NCI-H69 (cell line): Measurements from ENCODE around the gene METTL25.

Experiments
- DNase-seq: peaks from one replicate; lab custom pipeline; 2025; lab: John Stamatoyannopoulos, UW

The METTL25 gene

DNA sequence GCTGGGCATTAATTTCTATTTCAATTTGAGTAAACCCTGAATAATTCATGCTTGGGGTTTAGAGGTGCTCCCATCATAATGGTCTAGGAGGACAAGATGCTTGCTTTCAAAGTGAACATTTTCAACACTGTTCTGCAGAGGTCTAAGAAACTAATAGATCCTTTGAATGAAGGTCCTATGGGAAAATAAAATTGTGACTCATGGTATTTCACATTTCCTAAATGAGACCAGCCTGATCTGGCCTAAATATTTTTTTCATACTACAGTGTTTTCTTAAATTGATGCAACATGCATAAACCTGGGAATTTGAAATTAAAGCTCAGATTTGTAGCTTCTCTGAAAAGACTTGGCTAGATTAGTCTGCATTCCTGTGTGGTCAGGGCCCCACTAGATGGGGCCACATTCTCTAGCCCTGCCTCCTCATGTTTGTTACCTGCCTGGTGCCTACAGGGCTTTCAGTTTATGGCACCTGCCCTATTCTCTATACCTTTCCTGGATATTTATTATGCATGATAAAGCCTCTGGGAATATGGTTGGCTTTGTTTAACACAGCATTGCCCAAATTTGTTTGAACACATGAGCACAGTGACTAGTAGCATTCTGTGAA lies 112.7 kb downstream of the METTL25 start:
- DNase-seq = peak; percentile 9

DNA sequence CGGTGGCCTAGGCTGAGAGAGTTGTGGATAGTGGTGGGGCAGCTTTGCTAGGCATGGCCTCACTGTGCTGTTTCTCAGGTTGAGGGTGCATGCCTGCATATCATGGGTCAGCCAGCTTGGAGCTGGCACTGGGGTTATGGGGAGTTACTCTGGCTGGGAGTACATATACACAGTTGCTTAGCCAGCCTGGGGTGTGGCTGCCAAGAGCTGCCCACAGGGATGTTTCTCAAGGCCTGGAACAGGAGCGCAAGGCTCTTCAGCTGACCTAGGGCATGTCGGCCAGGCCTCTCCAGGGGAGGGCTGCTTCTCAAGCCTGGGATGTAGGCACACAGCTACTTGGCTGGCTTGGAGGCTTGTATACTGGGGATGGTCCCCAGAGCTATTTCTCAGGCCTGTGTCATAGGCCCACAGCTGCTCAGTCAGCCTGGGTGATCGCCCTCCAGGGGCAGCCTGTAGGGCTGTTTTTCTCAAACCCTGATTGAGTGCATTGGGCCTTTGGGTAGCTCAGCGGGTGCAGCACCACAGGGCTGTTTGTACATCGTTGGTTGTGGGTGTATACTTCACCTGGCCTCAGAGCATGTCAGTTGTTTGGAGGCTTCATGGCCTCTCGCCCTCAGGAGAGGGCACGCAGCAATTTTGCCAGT lies 114.9 kb downstream of the METTL25 start:
- peak; percentile 38 for DNase-seq

DNA sequence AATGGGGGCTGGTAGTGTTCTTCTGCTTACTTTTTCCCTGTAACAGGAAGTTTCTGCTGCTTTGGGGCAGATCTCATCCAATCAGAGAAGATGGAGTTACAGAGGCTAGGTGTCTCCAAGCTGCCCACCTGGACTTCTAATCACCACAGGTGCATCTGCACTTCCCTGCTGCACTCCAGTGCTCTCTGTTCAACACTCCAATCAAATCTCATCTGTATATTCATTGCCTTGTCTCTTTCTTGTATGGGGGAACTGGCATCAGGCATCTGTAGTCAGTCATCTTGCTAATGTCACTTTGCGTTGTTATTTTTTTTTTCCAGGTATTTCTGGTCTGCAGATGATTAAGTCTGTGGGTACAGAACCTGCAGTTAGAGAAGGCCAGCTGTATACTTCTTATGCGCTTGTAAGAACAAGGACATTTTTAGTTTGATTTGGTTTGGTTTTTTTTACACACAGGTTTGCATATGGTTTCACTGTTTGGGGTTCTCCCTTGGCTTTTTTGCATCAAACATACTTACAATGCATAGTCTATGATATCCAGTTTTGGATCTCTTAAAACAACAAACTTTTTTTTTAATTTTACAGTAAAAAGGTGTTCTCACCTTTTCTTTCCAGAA lies 116.0 kb downstream of the METTL25 start:
- no peak for DNase-seq

DNA sequence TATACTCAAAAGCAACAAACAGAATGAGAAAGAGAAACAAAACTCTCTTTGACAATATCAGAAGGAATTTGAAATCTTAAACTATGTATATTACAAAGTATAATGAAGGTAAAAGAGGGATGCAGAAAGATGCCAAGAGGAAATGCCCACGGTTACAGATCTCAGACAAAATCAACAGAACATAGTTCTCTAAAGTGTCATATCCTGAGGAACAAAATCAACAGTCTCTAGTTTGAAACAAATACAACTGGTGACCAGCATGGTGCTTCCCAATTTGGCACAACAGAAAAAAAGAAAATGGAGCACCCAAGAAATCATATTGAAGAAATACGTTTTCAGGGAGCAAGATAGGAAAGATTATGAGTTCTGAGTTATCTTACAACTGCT lies 116.5 kb downstream of the METTL25 start:
- DNase-seq = no peak

DNA sequence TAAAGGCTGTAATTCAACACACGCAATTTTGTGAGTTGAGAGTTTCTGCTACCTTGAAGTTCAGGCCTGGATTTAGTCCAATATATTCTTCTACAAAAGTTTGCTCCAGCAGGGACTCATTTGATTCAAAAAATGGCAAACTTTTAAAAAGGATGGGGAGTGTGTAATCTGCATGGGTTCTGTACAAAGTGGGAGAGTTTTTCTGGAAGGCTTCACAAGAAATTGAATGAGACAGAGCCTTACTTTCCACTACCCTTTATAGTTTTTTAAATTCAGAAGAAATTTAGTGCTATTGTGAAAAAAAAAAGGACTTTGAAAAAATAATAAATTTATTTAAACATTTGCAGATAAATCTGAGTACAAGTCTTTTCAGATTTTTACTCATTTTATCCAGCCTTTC lies 116.9 kb downstream of the METTL25 start:
- no peak for DNase-seq

DNA sequence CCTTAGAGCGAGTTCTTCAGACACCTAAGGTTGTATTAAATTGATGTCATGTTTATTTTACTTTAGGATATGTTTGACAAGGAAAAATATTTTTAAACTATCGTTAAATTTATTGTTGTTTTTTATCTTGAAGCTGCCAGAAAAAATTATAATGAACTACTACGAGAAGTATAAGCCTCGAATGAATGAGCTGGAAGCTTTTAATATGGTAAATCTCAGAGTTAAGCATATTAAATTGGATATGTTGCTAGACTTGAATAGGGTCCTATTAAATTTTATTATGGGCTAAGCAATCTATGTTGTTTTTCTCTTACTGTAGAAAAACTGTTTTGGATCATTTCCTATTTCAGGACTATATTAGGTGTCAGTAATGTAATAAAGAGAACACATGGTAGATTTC lies 118.2 kb downstream of the METTL25 start:
- no peak for DNase-seq

DNA sequence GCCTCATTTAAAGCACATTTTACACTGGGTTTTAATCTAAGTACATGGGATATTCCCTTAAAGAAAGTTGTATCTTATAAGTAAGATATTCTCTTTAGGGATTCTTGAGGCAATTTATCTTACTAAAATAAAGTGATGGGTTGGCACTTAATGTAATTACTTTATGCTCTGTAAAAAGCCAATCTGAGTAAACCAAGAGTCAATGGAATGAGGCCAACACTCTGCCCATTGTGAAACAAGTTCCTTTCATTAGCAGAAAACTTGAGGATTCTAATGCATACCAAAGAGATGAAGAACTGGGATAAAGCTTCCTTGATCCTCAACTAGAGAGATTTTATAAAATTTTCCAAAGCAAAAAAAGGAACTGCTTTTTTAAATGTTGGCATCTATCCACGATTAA lies 121.2 kb downstream of the METTL25 start:
- DNase-seq = peak; percentile 34

DNA sequence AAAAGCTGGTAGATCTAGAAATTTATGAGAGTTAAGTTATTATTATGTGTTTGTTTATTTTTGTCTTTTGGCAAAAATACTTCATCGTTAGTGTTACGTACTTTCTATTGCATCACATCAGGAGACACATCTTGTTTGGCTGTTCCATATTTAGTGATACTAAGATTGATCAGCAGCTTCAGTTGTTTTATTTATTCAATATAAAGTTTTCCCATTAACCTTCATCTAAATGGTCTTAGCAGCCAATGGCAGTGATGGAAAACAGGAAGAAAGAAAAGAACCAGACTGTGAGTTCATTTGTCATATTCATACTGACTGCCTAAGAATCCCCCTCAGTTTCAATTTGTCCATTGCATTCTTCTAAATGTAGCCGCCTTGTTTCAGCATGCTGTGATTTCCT lies 122.3 kb downstream of the METTL25 start:
- DNase-seq = no peak

DNA sequence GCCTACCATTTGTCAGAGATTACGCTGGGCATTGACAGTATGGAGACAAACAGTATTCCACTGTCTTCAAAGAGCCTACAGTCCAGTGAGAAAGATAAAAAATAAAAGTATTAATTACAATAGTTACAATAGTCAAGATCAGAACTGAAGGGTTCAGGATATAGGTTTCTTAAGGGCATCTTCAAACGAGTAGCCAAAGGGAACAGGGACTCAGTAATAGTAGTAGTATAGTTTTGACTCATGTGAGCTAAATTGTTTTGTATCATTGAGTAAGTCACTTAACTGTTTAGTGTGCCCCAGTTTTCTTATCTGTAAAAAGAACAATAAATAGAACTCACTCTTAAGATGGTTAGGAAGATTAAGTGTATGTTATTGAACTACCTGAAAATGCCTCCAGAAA lies 123.6 kb downstream of the METTL25 start:
- no peak for DNase-seq

DNA sequence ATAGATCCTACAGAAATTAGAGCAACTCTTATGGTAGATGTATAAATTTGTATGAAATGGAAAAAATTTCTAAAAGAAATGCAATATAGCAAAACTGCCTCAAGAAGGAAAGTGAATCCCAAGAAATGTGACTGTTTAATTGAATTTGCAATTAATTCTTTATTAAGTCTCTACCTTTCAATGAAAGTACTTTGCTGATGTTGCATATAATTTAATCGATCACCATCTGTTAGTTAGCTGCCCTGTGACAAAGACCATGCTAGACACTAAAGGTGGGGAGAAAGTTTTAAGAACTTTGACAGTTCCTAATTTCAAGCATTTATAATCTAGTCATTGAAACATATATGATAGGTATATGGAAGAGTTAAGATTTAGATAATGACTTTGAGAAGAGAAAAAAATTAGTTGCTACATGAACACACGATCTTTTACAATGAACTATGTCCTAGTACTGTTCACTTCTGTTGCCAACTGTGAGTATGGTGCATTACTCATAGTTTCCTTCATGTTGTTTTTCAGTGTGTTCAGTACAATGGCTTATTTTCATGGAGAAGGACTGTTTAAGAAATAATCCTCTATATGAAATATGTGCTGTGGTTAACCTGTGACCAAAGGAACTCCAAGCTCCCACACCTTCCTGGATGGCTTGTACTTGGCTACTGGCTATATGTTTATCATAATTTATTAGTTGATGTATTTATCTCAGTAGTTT lies 128.4 kb downstream of the METTL25 start:
- no peak for DNase-seq

DNA sequence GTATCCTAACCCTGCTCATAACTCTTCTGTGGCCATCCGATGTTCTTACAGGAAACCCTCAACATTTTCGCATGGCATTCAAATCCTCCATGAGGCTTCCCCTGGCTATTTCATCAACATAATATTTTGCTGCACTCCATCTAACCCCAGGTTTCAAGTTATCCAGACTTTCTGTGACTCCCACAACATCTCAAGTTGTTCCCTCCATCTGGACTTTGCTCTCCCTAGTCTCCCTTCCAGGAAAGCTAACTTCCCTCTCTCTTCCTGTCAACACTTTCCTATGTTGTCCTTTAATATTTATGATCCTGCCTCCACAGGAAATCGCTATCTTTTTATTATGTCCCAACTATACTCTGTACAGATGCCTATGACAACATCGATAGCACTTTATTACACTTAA lies 146.1 kb downstream of the METTL25 start:
- no peak for DNase-seq

DNA sequence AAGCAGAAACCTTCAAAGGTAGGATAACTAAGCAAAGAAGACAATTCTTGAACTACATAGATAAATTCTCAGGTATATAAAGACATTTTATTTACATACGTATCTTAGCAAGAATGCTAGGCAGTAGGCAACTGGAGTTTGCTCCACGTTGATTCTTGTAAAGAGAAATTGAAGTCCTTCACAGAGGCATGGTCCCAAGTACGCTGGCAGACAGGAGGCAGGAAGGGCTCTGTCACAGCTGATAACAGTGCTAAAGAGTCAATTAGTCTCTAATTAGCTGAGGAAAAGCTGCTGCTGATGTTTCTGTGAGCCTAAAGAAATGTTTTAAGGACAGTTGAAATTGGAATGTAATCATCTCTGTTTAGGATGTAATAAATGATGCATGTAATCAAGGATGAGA lies 146.8 kb downstream of the METTL25 start:
- peak; percentile 29 for DNase-seq

DNA sequence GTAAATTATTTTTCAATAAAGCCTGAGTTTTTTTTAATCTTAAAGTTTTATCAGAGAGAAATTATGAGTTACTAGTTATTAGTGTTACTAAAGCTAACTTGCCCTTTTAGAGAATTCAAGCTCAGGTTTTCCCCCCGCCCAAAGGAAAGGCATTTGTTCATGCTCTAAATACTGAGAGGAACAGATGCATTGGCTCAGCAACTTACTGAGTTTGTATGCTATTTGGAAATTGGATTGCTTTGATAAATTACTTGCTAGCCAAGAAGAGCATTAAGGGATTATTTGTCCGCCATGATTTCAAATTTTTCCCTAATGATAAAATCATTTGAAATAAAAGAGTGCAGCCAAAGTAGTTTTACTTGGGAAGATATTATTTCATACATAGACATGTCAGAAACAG lies 149.4 kb downstream of the METTL25 start:
- no peak for DNase-seq

DNA sequence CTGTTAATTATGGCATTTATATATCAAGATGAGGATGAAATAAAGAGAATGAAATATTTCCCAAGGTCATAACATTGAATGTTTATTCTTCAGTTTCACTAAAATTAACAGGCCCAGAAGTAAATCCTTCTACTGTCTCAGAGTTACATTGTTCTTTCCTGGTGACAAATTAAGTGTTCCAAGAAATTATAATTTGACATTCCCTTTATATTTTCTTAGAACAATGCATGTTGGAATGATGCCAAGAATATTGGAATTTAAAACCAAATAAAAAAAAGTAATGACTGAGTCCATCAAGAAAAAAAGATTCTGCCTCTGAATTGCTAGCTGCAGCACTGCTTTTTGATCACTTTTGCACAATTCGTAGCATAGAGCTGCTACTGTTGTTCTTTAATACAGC lies 152.1 kb downstream of the METTL25 start:
- peak; percentile 89 for DNase-seq

DNA sequence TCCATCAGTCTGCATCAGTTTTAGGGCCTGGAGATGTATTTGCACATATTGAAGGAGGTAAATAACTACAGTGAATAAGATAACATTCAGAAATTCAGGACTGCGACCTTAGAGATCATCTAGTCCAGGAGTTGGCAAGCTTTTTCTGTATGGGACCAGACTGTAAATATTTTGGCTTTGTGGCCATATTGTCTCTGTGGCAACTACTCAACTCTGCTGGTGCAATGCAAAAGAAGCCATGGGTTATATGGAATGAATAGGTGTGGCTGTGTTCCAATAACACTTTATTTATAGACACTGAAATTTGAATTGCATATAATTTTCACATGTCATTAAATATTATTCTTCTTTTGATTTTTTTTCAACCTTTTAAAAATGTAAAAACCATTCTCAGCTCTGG lies 156.6 kb downstream of the METTL25 start:
- DNase-seq = peak; percentile 39

DNA sequence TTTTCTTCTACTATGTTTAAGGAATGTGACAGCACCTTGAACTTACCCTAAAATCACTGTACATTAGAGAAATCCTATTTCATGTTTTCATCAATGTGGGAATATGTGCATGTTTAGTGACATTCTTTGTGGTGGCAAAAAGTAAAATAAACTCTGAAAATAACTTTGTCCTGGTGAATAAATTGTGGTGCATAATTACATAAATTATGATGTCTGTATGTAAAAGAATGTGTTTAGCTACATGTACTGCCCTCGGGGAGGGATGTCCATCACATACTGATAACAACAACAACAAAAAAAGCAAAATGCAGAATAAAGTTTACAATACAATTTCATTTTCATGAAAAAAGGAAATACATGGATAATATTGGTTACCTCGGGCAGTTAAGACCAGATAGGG lies 157.3 kb downstream of the METTL25 start:
- no peak for DNase-seq

DNA sequence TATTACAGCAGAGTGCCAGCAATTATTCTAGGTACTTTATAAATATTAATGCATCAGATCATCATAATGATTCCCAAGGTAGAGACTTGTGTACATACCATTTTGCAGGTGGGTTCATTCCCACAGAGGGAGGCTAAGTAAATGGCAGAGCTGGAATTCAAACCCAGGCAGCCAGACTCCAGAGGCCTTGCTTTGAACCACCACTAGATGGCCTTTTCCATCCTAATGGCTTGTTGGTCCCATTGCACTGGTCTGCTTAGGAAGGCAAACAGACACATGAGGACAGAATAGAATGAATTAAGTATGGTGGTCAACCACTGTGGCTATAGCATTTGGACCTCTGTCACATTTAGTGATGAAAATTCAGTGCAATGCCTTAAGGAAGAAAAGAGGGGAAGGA lies 158.7 kb downstream of the METTL25 start:
- peak; percentile 77 for DNase-seq

DNA sequence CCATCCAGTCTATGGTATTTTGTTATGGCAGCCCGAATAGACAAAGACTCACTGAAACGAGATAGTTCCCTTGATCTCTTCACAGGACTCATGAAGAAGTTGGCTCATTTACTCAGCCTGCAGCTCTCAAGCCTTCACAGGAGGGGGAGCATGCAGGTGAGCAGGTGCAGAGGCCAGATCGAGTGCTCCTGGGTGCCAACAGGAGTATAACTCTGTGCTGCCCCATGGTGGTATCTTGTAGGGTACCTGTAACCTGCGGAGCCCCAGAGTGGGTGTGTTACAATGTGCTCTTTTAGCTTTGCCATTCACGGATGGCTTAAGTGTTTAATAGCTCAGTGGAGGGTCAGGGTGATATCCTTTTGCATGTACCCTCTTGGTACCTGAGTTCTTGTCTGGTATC lies 159.5 kb downstream of the METTL25 start:
- no peak for DNase-seq

DNA sequence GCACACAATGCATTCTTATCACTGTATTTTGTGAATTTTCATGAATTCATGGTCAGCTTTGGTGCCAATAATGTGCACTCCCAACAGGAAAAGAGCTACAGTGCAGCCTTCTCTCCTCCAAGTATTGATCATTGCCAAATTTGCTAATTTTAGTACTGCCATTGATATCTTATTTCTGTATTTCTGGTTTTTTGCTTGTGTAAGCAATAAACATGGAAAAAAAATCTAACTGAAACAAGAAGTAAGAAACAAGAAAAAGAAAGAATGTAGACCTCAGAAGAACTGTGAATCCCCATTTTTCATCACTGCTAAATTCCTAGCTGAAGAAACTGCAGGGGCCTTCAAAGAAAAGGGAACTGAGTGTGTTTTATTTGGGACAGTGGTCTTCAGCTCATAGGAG lies 161.2 kb downstream of the METTL25 start:
- no peak for DNase-seq

DNA sequence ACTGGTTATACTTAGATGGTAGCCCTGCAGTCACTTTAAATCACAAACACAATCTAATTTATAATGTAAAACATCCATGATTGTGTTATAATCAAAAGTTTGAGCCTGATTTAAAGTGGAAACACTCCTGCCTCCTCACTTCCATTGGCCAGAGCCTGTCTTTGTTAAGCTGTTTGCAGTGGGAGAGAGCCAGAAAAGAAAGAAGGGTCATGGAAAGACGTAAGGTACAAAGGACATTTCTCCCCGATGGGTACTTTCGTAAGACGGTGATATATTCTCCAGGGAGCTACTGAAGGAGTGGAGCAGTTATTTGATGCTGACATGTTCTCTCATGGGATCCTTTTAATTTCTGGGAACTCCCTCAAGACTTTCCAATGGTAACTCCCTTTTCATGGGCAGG lies 164.0 kb downstream of the METTL25 start:
- no peak for DNase-seq

DNA sequence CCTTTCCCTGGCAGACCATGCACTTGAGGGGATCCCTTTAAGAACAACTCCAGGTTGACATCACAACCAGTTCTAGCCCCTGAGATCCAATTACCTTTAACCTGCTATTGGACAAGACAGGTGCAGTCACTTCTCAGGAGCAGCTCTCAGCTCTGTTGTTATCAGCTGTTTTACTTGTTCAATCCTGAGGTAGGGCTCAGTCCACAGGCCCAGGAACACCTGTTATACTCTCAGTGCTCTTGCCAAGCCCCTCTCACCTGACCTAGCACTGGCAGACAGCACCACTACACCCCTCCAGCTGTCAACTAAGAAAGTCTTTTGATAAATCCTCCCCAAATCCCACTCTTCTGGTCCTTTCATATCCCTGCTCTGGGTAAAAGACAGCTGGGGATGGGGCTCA lies 164.4 kb downstream of the METTL25 start:
- peak; percentile 20 for DNase-seq

DNA sequence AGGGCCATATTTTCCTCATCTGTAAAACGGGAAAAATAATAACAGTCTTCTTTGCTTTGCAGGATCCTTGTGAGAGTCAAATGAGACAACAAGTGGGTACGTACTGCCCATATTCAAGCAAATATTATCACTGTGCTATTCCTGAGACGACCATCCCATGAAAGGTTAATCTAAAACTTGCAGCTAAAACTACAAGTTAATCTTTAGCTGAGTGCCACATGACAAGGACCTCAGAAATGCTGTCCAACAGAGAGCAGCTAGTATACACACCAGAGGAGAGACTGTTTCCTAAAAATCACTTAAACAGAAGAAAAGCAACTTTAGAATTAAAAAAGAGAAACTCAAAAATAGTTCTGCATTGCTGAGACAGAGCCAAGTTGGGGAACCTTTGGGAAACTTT lies 165.7 kb downstream of the METTL25 start:
- no peak for DNase-seq

DNA sequence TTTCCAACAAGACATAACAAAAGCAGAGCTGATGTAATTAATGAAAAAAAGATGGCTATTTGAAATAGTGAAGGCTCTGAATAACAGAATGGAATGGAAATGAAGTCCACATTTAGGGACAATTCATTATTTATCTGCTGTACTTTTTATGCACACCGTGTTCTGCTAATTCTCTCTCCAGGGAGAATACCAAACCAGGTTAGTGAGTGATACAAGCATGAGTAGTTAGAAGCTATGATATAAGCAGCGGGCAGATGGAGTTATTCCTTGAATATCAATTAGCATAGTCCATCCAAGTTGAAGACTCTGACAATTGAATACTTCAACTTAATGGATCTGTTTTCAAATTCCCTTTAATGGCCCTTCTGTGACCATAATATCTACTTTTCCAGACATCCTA lies 166.3 kb downstream of the METTL25 start:
- peak; percentile 46 for DNase-seq
